Ovary (tissue), 3 donors: ENCODE data around the gene TMPRSS11E.

Experiments
- CTCF ChIP-seq, 3 donors: fragments of 450-650 bp in 2 of 3; fragments of 200-600 bp in 1 of 3; IDR thresholded peaks; one replicate each; pipeline versions ENCODE4 v1.5.1 to v1.8.0; 2016 to 2022; ENCODE audit warnings: antibody characterized with exemption in 3 of 3, mild to moderate bottlenecking in 1 of 3
- EP300 ChIP-seq: sonication (generic); formaldehyde crosslinking; IDR thresholded peaks from one replicate; pipeline ENCODE4 v1.6.1; 2017; ENCODE audit warnings: antibody characterized with exemption
- POLR2A ChIP-seq: fragments of 450-650 bp; IDR thresholded peaks from one replicate; pipeline ENCODE4 v1.6.1; 2017; ENCODE audit warnings: antibody characterized with exemption, mild to moderate bottlenecking, moderate library complexity
- donor health status: DM: no; HTN: no; CAD: no.

DNA sequence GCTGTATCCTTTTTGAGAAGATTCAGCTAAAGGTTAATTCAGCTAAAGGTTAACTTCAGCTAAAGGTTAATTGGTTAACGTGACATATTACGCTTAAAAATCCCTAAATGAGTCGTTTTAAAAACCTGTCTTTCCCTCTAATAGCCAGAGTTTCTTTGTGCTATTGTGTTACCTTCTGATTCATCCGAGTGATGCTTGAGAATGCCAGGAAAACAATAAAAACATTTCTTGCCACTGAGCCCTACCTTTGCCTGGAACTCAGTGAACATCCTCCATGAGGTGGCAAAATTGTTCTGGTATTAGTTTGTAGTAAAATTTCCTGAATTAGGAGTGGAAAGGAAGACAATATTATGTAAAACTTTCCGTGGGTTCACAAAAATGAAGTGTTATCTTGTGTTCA lies 13.7 kb upstream of the TMPRSS11E start:
- TF ChIP-seq CTCF (IDR thresholded peaks at IDR 0.05) (no peak), EP300 (no peak), POLR2A (no peak)
